Activated CD4-positive, alpha-beta T cell treated with anti-CD3 and anti-CD28 coated beads, Interleukin-2, amount 50 U/mL, for 48 hours (primary cell): Measurements from ENCODE around the gene ITPKA.
A peak's percentile ranks its signal among the peaks of the same experiment; 100 is the strongest.

Experiments
- DNase-seq, 2 experiments: peaks; one replicate each; pipeline ENCODE4 v3.0.0-alpha.2; 2020

ITPKA gene

DNA sequence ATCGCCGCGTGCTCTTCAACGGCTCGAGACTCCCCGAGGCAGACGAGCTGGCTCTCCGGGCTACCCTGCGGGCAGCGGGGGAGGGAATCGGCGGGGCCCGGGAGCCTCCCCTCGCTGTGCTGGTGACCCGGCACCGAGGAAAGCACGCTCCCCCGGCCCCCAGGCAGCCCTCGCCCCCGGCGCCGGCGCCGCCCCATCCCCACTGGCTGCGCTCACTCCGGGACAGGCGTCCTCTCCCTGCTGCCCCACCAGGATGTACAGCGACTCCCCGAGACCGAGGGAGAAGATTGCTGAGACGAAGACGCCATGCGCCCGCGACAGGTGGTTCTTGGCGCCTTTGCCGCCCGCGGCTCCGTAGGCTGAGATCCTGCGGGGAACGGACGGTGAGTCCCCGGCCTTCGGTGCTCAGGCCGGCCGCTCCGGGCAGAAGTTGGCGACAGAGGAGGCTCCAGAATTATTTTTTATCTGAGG, 18.3 kb downstream of the ITPKA start:
- peak in 1 of 2 experiments; percentile 35 for DNase-seq

- no peak for DNase-seq
Measured at GRCh38 chr15:41512512-41512939, 18.9 kb downstream of the ITPKA start.

GRCh38 chr15:41512940-41513505, 19.3 kb downstream of the ITPKA start:
- DNase-seq: peak in 1 of 2 experiments; percentile 39

GRCh38 chr15:41513506-41514227, 20.0 kb downstream of the ITPKA start, which contains the start of gene LTK:
Gene LTK, minus strand, starts transcription at chr15:41513827. Its CDS starts 118 bp downstream, at chr15:41513709.
- DNase-seq: no peak

- no peak for DNase-seq
Measured at GRCh38 chr15:41517895-41518449, 24.3 kb downstream of the ITPKA start.

- no peak for DNase-seq
Measured at GRCh38 chr15:41520636-41521035, 27.0 kb downstream of the ITPKA start.

- no peak for DNase-seq
Measured at GRCh38 chr15:41521614-41522013, 27.9 kb downstream of the ITPKA start.

DNA sequence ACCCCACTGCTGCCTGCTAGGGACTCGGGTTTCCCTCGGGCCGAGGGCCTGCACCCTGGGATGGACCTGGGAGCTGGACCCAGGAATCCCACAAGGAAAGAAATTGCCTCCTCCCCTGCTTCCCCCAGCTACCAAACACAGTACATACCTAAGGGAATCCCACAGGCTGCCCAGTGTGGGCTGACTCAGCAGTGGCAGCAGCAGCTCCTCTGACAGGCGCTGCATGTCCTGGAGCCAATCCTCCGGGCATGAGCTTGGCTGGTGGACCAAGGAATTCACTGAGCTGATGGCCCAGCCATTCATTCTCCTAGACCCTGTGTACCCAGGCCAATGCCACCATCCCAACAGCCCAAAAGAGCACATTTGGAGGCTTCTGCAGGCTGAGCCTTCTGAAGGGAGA, 29.4 kb downstream of the ITPKA start:
- no peak for DNase-seq

DNA sequence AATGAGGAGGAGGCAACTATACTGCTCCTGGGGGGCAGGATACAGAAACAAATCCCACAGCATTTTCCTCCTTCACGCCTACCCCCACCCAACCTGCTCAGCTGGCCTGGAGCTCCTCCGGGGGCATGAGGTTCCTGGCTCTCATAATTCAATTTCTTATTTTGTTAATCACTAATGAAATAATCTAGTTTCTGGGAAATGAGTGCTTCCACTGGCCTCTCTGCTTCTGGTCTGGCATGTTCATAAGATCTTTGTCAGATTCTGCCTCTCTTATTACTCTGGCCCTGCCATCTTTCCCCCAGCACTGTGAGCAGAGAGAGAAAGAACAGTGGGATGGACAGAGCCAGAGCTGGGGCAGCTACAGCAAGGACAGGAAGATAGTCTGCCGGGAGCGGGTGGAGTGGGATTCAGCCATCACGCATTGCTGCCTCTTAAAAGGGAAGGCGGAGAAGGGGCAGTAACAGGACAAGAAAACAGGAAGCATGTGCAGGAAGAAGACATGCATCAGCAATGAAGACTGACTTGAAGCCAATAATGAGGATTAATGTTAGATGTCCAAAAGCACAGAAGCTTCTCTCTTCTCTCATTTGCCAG, 36.8 kb downstream of the ITPKA start:
- no peak for DNase-seq

DNA sequence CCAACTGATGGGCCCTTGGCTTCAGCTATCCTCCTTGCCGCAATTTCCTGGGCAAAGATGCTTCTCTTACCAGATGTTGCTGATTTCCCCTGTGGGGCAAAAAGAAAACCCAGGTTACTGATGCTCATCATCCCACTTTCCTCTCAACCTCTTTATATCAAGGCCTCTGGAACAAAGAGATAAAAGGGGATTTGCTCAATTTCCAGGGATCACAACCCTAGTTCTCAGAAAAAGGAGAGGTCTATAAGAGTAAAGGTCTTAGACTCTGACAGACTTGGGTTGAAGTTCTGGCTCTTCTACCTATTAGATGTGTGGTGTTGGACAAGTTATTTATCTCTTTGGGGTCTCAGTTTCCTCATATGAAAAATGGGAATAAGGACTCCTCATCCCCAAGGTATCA, 41.9 kb downstream of the ITPKA start:
- no peak for DNase-seq

GRCh38 chr15:41536866-41537265, 43.2 kb downstream of the ITPKA start:
- no peak for DNase-seq

GRCh38 chr15:41543521-41543870, 49.8 kb downstream of the ITPKA start:
- no peak for DNase-seq

DNA sequence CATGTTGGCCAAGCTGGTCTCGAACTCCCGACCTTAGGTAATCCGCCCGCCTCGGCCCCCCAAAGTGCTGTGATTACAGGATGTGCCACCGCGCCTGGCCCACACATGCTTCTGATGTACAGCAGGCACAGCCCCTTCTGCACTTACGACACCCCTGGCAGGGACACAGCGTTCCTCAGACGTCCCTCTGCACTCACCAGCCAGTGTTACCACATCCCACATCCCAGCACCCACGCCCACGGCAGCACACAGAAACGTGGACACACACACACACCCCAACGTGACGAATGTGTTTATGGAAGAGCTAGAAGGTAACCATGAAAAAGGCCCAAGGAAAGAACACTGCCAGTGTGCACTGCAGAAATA, 51.0 kb downstream of the ITPKA start:
- DNase-seq: peak in 1 of 2 experiments; percentile 6

DNA sequence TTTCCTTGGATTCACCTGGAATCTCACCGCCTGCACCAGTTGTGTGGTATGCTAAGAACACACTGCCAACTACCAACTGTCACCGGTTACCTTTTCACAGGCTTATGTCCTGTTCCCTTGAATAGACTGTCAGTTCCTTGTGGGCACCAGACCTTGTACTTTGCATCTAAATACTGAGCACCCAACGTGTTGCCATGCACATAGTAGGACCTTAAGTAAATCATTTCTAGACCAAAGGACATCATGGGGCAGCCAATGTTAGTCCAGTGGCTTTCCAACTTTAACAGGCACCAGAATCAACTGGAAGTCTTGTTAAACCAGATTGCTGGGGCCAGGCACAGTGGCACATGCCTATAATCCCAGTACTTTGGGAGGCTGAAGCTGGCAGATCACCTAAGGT, 51.5 kb downstream of the ITPKA start:
- DNase-seq: no peak

DNA sequence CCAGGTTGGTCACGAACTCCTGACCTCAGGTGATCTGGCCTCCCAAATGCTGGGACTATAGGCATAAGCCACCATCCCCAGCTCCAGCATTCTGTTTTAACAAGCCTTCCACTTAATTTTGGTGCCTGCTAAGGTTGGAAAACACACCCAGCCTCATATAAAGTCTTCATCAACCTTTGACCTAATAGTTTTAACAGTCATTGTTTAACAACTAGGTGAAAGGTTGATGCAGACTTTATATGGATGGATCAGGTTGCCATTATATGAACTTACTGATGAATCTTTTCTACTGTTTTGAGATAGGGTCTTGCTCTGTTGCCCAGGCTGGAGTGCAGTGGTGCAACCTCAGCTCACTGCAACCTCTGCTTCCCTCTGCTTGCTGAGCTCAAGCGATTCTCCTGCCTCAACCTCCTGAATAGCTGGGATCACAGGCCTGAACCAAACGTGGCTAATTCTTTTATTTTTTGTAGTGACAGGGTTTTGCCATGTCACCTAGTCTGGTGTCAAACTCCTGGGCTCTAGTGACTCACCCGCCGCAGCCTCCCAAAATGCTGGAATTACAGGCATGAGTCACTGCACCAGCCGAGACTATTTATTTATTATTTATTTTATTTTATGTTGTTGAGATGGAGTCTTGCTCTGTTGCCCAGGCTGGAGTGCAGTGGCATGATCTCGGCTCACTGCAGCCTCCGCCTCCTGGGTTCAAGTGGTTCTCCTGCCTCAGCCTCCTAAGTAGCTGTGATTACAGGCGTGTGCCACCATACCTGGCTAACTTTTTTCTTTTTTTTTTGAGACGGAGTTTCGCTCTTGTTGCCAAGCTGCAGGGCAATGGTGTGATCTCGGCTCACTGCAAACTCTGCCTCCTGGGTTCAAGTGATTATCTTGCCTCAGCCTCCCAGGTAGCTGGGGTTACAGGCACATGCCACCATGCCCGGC, 53.4 kb downstream of the ITPKA start:
- no peak for DNase-seq

GRCh38 chr15:41550066-41550775, 56.5 kb downstream of the ITPKA start:
- DNase-seq: no peak
